ENCODE data around the gene SLC1A2.

- TF ChIP-seq CTCF (IDR thresholded peaks at IDR 0.05; ENCODE audit: low read depth, low read length) (no peak), EZH2phosphoT487 (IDR thresholded peaks at IDR 0.05; ENCODE audit: low read depth) (no peak)
Measured at GRCh38 chr11:35237351-35237750, 182.0 kb downstream of the SLC1A2 start.
